Stimulated activated CD4-positive, alpha-beta T cell treated with anti-CD3 and anti-CD28 coated beads, TNF-alpha, amount 100 ng/mL, for 1 hour (primary cell): ENCODE results near the gene UNC5B.

Experiments
- DNase-seq, 3 donors: peaks; one replicate each; pipeline ENCODE4 v3.0.0-alpha.2; 2020; ENCODE audit warnings: low read depth in 3 of 3, low spot score in 1 of 3

Gene UNC5B

DNA sequence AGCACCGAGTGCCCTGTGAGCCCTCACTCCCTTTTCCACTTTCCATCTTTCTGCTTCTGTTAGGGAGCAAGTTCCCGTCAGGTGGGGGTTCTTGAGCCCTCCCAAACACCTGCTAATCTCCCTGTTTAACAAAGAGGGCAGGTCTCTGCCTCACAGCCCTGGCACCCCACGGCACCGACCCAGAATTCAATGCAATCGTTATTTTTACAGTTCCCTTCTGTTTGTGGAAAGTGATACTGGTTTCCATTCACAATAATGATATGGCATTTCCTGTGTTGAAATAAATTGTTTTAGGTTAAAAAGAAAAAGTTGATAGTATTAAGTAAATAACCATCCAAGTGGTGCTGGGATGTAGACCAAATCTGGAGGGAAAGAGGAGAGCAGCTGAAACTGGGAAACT lies 67.8 kb downstream of the UNC5B start:
- DNase-seq: no peak

- DNase-seq: no peak
Observed at GRCh38 chr10:71280825-71281224, 68.5 kb downstream of the UNC5B start.

- no peak for DNase-seq
Observed at GRCh38 chr10:71281646-71282322, 69.4 kb downstream of the UNC5B start.

DNA sequence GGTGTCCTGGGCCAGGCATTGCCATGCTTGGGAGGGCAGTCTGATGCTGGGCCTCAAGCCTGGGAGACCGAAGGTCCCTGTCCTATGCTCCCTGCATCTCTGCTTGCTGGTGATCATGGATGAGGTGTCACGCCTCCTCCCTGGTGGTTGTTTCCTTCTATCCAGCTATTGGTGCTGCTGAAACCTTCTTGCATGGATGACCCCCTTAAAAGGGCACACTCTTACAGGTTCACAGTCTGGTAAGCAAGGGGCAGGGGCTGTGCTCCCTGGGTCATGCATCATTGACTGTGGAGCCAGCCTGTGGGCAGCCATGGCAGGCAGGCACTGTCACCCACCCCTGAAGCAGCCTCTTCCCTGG lies 69.9 kb downstream of the UNC5B start:
- DNase-seq: no peak

DNA sequence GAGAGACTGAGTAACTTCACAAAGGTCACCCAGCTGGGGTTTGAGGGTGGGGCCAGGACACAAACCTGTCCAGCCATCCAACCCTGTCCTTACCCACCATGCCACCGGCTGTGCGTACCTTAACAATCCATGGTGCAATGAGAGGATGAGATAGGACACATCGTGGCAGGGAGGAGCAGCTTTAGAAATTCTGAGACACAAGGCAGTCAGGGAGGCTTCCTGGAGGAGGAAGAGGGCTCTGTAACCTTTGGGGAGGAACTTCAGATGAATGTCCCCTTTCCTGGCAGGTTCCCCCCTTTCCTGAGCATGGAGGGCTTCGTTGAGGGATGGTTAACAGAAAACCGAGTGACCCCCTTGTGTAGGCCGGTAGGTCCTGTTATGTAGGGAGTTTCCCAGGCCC lies 71.0 kb downstream of the UNC5B start:
- DNase-seq: no peak

DNA sequence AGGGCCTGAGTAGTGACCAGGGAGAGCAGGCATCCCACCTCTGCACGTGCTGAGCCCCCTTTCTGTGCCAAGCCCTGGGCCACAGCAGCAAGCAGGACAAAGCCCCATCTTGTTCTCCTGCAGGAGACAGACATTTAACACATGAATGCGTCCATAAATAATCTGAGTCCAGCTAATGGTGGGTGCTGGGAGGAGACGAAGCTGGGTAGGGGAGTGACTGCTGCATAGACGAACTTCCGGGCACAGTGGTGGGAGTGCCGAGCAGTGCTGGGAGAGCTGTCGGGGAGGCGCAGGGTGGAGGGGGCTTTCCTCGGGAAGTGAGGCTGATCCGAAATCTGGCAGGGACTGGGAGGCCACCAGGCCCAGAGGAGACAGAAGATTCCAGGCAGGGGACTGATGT lies 71.5 kb downstream of the UNC5B start:
- DNase-seq: no peak

- DNase-seq: no peak
Observed at GRCh38 chr10:71284544-71285179, 72.3 kb downstream of the UNC5B start.

DNA sequence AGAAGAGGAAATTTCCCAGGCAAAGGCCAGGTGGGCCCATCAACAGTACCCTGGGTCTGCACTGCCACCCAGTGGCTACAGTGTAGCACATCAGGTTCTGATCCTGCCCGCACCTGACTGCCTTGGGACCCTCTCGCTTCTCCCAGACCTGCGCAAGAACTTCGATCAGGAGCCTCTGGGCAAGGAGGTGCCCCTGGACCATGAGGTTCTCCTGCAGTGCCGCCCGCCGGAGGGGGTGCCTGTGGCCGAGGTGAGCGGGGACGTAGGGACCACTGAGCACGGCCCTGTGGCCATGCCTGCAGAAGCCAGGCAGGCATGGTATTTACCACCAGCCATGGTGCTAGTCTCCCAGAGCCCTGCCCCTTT lies 72.8 kb downstream of the UNC5B start:
- DNase-seq: peak in 1 of 3 donors; percentile 8

GRCh38 chr10:71285986-71286385 lies 73.6 kb downstream of the UNC5B start:
- DNase-seq: no peak

- DNase-seq: no peak
Observed at GRCh38 chr10:71286521-71287294, 74.3 kb downstream of the UNC5B start.

DNA sequence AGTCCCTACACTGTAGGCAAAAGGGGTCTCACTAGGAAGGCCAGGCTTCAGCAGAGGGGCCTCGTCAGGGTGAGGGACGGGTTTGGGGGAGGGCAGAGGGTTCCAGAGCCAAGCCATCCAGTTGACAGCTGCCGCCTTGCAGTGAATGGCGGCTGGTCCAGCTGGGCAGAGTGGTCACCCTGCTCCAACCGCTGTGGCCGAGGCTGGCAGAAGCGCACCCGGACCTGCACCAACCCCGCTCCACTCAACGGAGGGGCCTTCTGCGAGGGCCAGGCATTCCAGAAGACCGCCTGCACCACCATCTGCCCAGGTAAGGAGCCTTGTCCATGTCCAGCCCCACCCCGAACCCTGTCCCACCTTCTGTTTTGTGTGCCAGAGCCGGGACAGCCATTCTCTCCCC lies 75.1 kb downstream of the UNC5B start:
- no peak for DNase-seq

GRCh38 chr10:71288461-71288860 lies 76.1 kb downstream of the UNC5B start:
- no peak for DNase-seq

DNA sequence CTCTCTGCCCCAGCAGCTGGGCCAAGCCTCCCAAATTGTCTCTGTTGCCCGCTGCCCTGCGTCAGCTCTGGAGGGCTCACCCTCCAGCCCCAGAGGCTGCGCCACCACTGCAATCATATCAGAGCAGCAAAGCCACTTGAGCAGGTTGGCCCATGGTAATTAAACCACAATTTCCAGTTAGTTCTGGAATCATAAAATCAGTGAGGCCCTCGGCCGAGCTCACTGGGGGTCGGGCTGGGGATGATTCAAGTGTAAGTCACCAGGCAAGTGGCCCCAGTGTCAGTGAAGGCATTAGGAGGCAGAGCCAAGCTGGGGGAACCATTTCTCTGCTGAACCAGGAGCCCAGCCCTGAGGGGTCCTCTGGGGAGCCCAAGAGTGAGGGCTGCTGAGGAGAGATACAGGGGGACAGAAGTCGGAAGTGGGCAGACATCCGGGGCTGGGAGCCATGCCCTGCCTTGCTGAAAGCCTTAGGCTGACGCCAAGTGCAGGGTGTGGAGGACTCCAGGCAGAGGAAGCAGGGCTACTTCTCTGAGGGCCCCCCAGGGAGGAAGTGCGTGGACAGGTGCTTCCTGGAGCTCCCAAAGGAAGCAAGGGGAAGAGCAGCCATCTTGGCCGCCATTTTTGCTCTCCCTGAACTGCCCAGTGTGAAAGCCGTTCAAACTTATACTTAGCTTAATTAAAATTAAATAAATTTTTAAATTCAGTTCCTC lies 77.2 kb downstream of the UNC5B start:
- DNase-seq: no peak

GRCh38 chr10:71290331-71290730 lies 78.0 kb downstream of the UNC5B start:
- no peak for DNase-seq

GRCh38 chr10:71290806-71291527 lies 78.6 kb downstream of the UNC5B start:
- no peak for DNase-seq

DNA sequence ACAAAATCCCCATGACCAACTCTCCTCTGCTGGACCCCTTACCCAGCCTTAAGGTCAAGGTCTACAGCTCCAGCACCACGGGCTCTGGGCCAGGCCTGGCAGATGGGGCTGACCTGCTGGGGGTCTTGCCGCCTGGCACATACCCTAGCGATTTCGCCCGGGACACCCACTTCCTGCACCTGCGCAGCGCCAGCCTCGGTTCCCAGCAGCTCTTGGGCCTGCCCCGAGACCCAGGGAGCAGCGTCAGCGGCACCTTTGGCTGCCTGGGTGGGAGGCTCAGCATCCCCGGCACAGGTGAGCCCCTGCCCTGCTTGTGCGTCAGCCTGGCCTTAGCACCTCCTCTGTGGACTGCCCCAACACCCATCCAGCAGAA lies 79.1 kb downstream of the UNC5B start:
- DNase-seq: no peak

DNA sequence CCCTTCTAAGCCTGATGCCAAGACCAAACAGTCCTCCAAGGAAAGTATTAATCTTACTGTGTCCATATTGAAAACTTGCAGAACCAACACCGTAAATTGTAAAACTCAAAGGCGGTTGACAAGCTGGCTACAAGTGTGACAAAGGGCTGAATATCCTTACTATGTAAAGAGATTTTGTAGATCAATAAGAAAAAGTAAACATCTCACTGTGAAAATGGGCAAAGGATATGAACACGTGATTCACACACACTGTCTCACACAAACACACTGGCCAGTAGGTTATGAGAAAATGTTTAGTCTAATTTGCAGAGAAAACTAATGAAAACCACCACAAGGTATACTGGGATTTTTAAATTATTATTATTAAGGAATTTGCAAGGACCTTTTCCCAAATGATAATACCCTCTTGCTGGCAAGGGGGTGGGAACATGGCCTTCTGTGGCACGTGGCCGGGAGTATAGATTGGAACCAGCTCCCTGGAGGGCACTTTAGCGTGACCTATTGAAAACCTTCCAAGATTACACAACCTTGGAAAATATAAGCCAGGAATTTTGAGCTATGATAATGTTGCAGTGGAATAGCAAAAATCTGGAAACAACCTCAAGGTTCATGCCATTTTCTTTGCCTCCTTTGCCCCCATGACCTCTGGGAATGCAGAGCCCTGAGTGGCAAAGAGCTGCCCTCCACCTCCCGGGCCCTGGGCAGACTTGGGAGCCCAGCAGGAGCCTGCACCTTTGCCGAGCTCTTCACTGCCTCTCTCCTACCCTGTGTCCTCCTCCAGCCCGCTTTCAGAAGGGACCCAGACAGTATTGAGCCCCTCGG lies 80.5 kb downstream of the UNC5B start:
- DNase-seq: no peak

DNA sequence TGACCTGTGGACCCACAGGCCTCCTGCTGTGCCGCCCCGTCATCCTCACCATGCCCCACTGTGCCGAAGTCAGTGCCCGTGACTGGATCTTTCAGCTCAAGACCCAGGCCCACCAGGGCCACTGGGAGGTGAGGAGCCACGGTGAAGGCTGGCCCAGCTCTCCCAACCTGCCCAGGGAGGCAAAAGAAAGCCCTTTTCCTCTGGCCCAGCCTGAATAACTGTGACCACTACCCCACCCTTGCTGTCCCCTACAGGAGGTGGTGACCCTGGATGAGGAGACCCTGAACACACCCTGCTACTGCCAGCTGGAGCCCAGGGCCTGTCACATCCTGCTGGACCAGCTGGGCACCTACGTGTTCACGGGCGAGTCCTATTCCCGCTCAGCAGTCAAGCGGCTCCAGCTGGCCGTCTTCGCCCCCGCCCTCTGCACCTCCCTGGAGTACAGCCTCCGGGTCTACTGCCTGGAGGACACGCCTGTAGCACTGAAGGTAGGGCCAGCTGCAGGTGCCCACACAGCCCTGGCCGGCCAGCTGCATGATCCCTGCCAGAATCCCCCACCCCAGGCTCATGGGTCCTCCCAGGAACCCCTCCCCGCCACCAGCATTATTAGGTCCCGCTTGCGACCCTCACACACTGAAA lies 81.2 kb downstream of the UNC5B start:
- no peak for DNase-seq

DNA sequence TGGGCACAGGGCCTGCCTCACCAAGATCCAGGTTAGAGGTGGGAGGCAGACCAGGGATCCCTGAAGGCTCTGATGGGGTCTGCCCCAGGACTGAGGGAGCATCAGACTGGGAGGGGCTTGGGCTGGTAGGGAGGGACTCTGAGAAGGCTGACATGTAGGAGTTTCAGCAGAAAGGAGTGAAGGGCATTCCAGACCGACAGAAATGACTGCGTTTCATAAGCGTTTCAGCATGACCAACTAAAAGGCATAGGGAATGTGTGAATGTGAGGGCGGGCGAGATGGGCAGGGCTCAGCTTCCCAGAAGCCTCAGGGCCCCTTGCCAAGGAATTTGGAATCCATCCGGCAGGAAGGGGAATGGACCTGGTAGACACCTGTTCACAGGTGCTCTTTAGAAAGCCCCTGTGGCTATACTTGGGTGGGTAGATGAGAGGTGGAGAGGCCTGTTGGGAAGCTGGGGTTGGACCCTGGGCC lies 81.8 kb downstream of the UNC5B start:
- no peak for DNase-seq

DNA sequence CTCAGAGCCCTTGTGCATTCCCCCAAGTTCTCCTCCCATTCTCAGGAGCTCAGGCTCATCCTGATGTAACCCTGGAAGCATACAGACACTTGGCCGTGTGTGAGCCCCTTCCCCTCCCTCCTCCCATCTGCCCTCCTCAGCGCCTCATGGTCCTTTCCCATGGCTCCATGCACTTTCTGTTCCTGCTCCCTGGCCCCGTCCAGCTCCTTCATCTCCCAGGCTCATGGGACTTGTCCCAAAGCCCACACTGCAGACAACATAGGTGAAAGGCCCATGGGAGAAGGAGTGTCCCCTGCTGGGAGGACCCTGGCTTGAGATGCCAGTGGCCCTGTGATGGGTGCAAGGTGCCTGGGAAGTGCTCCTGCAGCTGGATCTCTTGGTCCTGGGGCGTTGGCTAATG lies 82.5 kb downstream of the UNC5B start:
- no peak for DNase-seq
